GM12878 (cell line): ENCODE results near the gene CDC42SE2. TPM values are rescaled to one million over a fixed set of nuclear protein-coding genes. Genes with fewer than 3 reads are reported as not detected.

Experiments
- polyA plus RNA-seq, 11 experiments: library from polyadenylated mRNA; depleted of rRNA in 4 of 11; unstranded in 6 of 11; stranded (reverse) in 5 of 11; fragments of >200 nt; fragmentation: Nextera tagmentation in 4 of 11; fragmentation: Illumina TruSeq in 1 of 11; extraction: Ambion mirVana in 4 of 11; extraction: Trizol in 1 of 11; gene quantifications; 1 replicate in 1 of 11; 2 replicates in 10 of 11; pipeline versions ENCODE4 v1.2.1 to v1.2.3, GENCODE V29; 2011 to 2016; ENCODE audit warnings: inconsistent platforms in 2 of 11, missing spikeins in 2 of 11, low read depth in 1 of 11
- small RNA-seq: library from RNA; depleted of rRNA; stranded (forward); fragments of <200 nt; gene quantifications from one replicate; pipeline ENCODE3, GENCODE V24; 2014
- total RNA-seq, 4 experiments: library from RNA; depleted of rRNA in 3 of 4; stranded (reverse); fragments of >200 nt in 3 of 4; fragmentation: Illumina TruSeq in 1 of 4; extraction: Trizol in 1 of 4; gene quantifications; 2 replicates each; pipeline versions ENCODE4 v1.2.1 to v1.2.3, GENCODE V29; 2013 to 2021

Gene CDC42SE2
- total and polyA plus RNA-seq, 10 of the 15 experiments (the other 5 are each of a cell fraction or from before 2014, with no cell fraction given), result 57.0 to 148 (median 80.3) TPM

Small RNAs within 50 kb of the gene (small RNA-seq; reads per million reads assigned to genes)
- gene AC004777.1 (not detected), gene RF02271 (not detected)

Other genes with a start within 250 kb of the CDC42SE2 start
- gene HINT1, start 98.8 kb upstream of the CDC42SE2 start, total RNA-seq (2014; rRNA removed), result 352 and 366 TPM in 2 replicates
- 347 and 351 TPM in 2 replicates for gene HINT1, start 98.8 kb upstream of the CDC42SE2 start, total RNA-seq (2014; rRNA removed; fragmentation: Illumina TruSeq; extraction: Trizol)
- gene HINT1, start 98.8 kb upstream of the CDC42SE2 start, total RNA-seq (2021), result 248 and 253 TPM in 2 replicates
- 997 and 1,373 TPM in 2 replicates for gene HINT1, start 98.8 kb upstream of the CDC42SE2 start, polyA plus RNA-seq (2011; rRNA removed)
- gene HINT1, start 98.8 kb upstream of the CDC42SE2 start, polyA plus RNA-seq (2014; fragmentation: Illumina TruSeq; extraction: Trizol), result 260 TPM in 2 replicates
- 100 to 1,000 TPM; 844 to 901 TPM for gene HINT1, start 98.8 kb upstream of the CDC42SE2 start, polyA plus RNA-seq (2014; fragmentation: Nextera tagmentation; extraction: Ambion mirVana)
- gene HINT1, start 98.8 kb upstream of the CDC42SE2 start, polyA plus RNA-seq (2014; rRNA removed), result 438 and 478 TPM in 2 replicates
- gene HINT1, start 98.8 kb upstream of the CDC42SE2 start, polyA plus RNA-seq (2016; fragmentation: Nextera tagmentation; extraction: Ambion mirVana), result 100 to 1,000 TPM; 687 to 705 TPM
- gene LYRM7, start 93.1 kb upstream of the CDC42SE2 start, total RNA-seq (2014; rRNA removed), result 15.1 and 19.6 TPM in 2 replicates
- gene LYRM7, start 93.1 kb upstream of the CDC42SE2 start, total RNA-seq (2014; rRNA removed; fragmentation: Illumina TruSeq; extraction: Trizol), result 17.6 and 21.7 TPM in 2 replicates
- gene LYRM7, start 93.1 kb upstream of the CDC42SE2 start, total RNA-seq (2021), result 13.7 and 13.9 TPM in 2 replicates
- gene LYRM7, start 93.1 kb upstream of the CDC42SE2 start, polyA plus RNA-seq (2011; rRNA removed), result 9.2 and 21.4 TPM in 2 replicates
- gene LYRM7, start 93.1 kb upstream of the CDC42SE2 start, polyA plus RNA-seq (2014; fragmentation: Illumina TruSeq; extraction: Trizol), result 17.9 and 21.8 TPM in 2 replicates
- gene LYRM7, start 93.1 kb upstream of the CDC42SE2 start, polyA plus RNA-seq (2014; fragmentation: Nextera tagmentation; extraction: Ambion mirVana), result 10 to 100 TPM; 25.8 to 45.7 TPM
- gene LYRM7, start 93.1 kb upstream of the CDC42SE2 start, polyA plus RNA-seq (2014; rRNA removed), result 8.6 and 18.7 TPM in 2 replicates
- gene LYRM7, start 93.1 kb upstream of the CDC42SE2 start, polyA plus RNA-seq (2016; fragmentation: Nextera tagmentation; extraction: Ambion mirVana), result 10 to 100 TPM; 61.0 to 68.8 TPM